HepG2 (cell line): ENCODE results near the gene SYNGAP1.

Source experiments
- AGO2 ChIP-seq: fragments of 200-400 bp; formaldehyde crosslinking; optimal IDR thresholded peaks from 2 replicates; pipeline ENCODE3; 2017; ENCODE audit warnings: mild to moderate bottlenecking, low read depth, low read length, moderate library complexity
- CHD2 ChIP-seq: IDR thresholded peaks from 2 replicates; pipeline ENCODE4 v1.6.1; 2011; ENCODE audit warnings: low read depth, low read length, improper control_type of control experiment
- FIP1L1 ChIP-seq: fragments of 200-400 bp; formaldehyde crosslinking; IDR thresholded peaks from 2 replicates; pipeline ENCODE4 v1.6.1; 2018; ENCODE audit warnings: low read depth, mild to moderate bottlenecking, low read length, moderate library complexity, borderline replicate concordance; ENCODE audit not compliant: insufficient read depth
- HDAC2 ChIP-seq: sonication (generic); formaldehyde crosslinking; IDR thresholded peaks from 2 replicates; pipeline ENCODE4 v1.4.0; 2020; ENCODE audit warnings: missing genetic modification reagents
- POLR2A ChIP-seq, 2 experiments: IDR thresholded peaks; 2 replicates each; pipeline ENCODE4 v1.6.1; 2011; ENCODE audit warnings: low read depth in 2 of 2, low read length in 2 of 2, mild to moderate bottlenecking in 1 of 2, moderate library complexity in 1 of 2; ENCODE audit not compliant: insufficient read depth in 1 of 2
- SP1 ChIP-seq, 2 experiments: fragments of 450-650 bp in 1 of 2; sonication (generic) in 1 of 2; formaldehyde crosslinking in 1 of 2; IDR thresholded peaks; 2 replicates each; pipeline versions ENCODE4 v1.4.0 to v1.6.1; 2016 to 2020; ENCODE audit warnings: missing genetic modification reagents in 1 of 2
- ZBTB4 ChIP-seq: sonication (generic); formaldehyde crosslinking; IDR thresholded peaks from 2 replicates; pipeline ENCODE4 v1.4.0; 2020; ENCODE audit warnings: missing genetic modification reagents, mild to moderate bottlenecking, borderline replicate concordance
- ZHX2 ChIP-seq, 2 experiments: sonication (generic) in 1 of 2; formaldehyde crosslinking in 1 of 2; IDR thresholded peaks; 2 replicates each; pipeline versions ENCODE4 v1.6.1 to v1.9.0; 2014 to 2022; ENCODE audit warnings: antibody characterized with exemption in 1 of 2, borderline replicate concordance in 1 of 2, inconsistent platforms in 1 of 2, low read depth in 1 of 2, missing genetic modification reagents in 1 of 2
- ZNF616 ChIP-seq: sonication (generic); formaldehyde crosslinking; IDR thresholded peaks from 2 replicates; pipeline ENCODE4 v1.5.0; 2020; ENCODE audit warnings: low read depth, mild to moderate bottlenecking, missing genetic modification reagents
- ZNF720 ChIP-seq: sonication (generic); formaldehyde crosslinking; IDR thresholded peaks from 2 replicates; pipeline ENCODE4 v1.4.0; 2020; ENCODE audit warnings: missing genetic modification reagents

GRCh38 chr6:33438978-33439594 lies 19.2 kb downstream of the SYNGAP1 start:
- no peak for TF ChIP-seq CHD2
- TF ChIP-seq ZNF720 (CRISPR knock-in tag): no peak
- no peak for TF ChIP-seq FIP1L1
- no peak for TF ChIP-seq SP1 (IDR thresholded peaks at IDR 0.05)
- TF ChIP-seq SP1 (CRISPR knock-in tag; IDR thresholded peaks at IDR 0.05): no peak
- TF ChIP-seq POLR2A (IDR thresholded peaks at IDR 0.05; ENCODE audit: insufficient read depth in 1 of 2, low read depth in 2 of 2, low read length in 2 of 2): no peak
- no peak for TF ChIP-seq ZHX2 (IDR thresholded peaks at IDR 0.05; ENCODE audit: low read depth)
- no peak for TF ChIP-seq ZHX2 (CRISPR knock-in tag; IDR thresholded peaks at IDR 0.05; ENCODE audit: borderline replicate concordance)
- TF ChIP-seq ZNF616 (CRISPR knock-in tag): no peak
- TF ChIP-seq ZBTB4 (CRISPR knock-in tag): no peak
- TF ChIP-seq AGO2: no peak
- TF ChIP-seq HDAC2 (CRISPR knock-in tag): no peak
